ENCODE results near the gene LPCAT2. TPM values are rescaled to one million over a fixed set of nuclear protein-coding genes. Genes with fewer than 3 reads are reported as not detected.

The LPCAT2 gene
- total and polyA plus RNA-seq, 2 donors (not counting 1 experiment from before 2014, with no cell fraction given) = 0.15 to 0.59 TPM

- no peaks in the 10 kb centered on the region for H3K4me1 Mint-ChIP-seq
- Histone ChIP-seq H3K4me2 (replicated peaks; ENCODE audit: low read depth, low read length, poor library complexity, severe bottlenecking) (no peak overlapping the region), H4K20me1 (ENCODE audit: control insufficient read depth, insufficient read depth, low read length, poor library complexity, severe bottlenecking) (no peaks in the 10 kb centered on the region), H3K27ac (ENCODE audit: low read length in 2 of 2) (no peak overlapping the region), H3K9me3 (ENCODE audit: control extremely low read depth in 1 of 3, control insufficient read depth in 2 of 3, insufficient read depth in 1 of 3, low read length in 2 of 3) (peaks cover 0 to 10% (median 0%) of the 10 kb centered on the region in 3 donors), H3K79me2 (ENCODE audit: control insufficient read depth, insufficient read depth, low read length) (no peaks in the 10 kb centered on the region), H3K4me3 (ENCODE audit: control extremely low read depth in 1 of 5, extremely low read depth in 1 of 5, insufficient read depth in 1 of 5, low read depth in 2 of 5, low read length in 4 of 5) (no peak overlapping the region), H3K27me3 (replicated peaks in 1 of 4; ENCODE audit: control extremely low read depth in 1 of 4, control insufficient read depth in 3 of 4, insufficient read depth in 4 of 4, low read length in 3 of 4) (no peaks in the 10 kb centered on the region), H2AFZ (ENCODE audit: insufficient read depth, low read depth, low read length, poor library complexity, severe bottlenecking) (no peak overlapping the region), H3K36me3 (replicated peaks in 1 of 2; ENCODE audit: control extremely low read depth in 1 of 2, control insufficient read depth in 1 of 2, extremely low read depth in 1 of 2, insufficient read depth in 2 of 2, low read length in 1 of 2) (no peaks in the 10 kb centered on the region), H3K4me1 (ENCODE audit: control insufficient read depth in 2 of 2, insufficient read depth in 2 of 2, low read length in 2 of 2) (no peaks in the 10 kb centered on the region), H3K9ac (ENCODE audit: low read length) (no peak overlapping the region)
- H3K9me3 Mint-ChIP-seq (ENCODE audit: insufficient read depth) = no peaks in the 10 kb centered on the region
- no peak for ATAC-seq (ENCODE audit: low read depth)
- CTCF ChIA-PET = no interaction called here
- WGBS (ENCODE audit: insufficient coverage) = 88% methylated on average over 1 of the region's 2 CpGs
- H3K27ac Mint-ChIP-seq = no peak overlapping the region
- no peak for DNase-seq
- POLR2A ChIA-PET = no interaction called here
- intact Hi-C loops (cut with micrococcal nuclease) = no loop called here
- H3K4me3 Mint-ChIP-seq = no peak overlapping the region
- peaks cover 2% of the 10 kb centered on the region for H3K27me3 Mint-ChIP-seq
- TF ChIP-seq EZH2 (IDR thresholded peaks at IDR 0.05; ENCODE audit: borderline replicate concordance, insufficient read depth, low read depth, low read length, poor library complexity, severe bottlenecking) (no peak), CTCF (IDR thresholded peaks at IDR 0.05) (no peak)
Observed at GRCh38 chr16:55490301-55490700, 18.6 kb upstream of the LPCAT2 start.

DNA sequence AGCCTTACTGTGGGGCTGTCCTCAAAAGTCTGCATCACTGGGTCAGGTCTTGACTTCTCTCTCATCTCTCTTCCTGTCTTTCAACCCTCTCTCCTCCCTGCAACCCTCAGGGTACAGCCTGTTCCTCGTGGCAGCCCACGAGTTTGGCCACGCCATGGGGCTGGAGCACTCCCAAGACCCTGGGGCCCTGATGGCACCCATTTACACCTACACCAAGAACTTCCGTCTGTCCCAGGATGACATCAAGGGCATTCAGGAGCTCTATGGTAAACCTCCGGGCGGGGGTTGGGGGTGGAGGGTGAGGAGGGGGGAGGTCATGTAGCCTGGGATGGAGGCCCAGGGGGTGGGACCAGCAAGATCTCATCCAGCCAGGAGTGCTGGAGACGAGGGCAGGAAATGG is 17.2 kb upstream of the LPCAT2 start:
- Histone ChIP-seq H4K20me1 (ENCODE audit: control insufficient read depth, insufficient read depth, low read length, poor library complexity, severe bottlenecking) (no peaks in the 10 kb centered on the region), H3K9ac (ENCODE audit: low read length) (no peak overlapping the region), H3K4me3 (ENCODE audit: control extremely low read depth in 1 of 5, extremely low read depth in 1 of 5, insufficient read depth in 1 of 5, low read depth in 2 of 5, low read length in 4 of 5) (no peak overlapping the region), H3K27ac (ENCODE audit: low read length in 2 of 2) (no peak overlapping the region), H3K9me3 (ENCODE audit: control extremely low read depth in 1 of 3, control insufficient read depth in 2 of 3, insufficient read depth in 1 of 3, low read length in 2 of 3) (peaks cover 0 to 10% (median 0%) of the 10 kb centered on the region in 3 donors), H3K27me3 (replicated peaks in 1 of 4; ENCODE audit: control extremely low read depth in 1 of 4, control insufficient read depth in 3 of 4, insufficient read depth in 4 of 4, low read length in 3 of 4) (no peaks in the 10 kb centered on the region), H3K4me2 (replicated peaks; ENCODE audit: low read depth, low read length, poor library complexity, severe bottlenecking) (no peak overlapping the region), H3K79me2 (ENCODE audit: control insufficient read depth, insufficient read depth, low read length) (no peaks in the 10 kb centered on the region), H2AFZ (ENCODE audit: insufficient read depth, low read depth, low read length, poor library complexity, severe bottlenecking) (no peak overlapping the region), H3K4me1 (ENCODE audit: control insufficient read depth in 2 of 2, insufficient read depth in 2 of 2, low read length in 2 of 2) (no peaks in the 10 kb centered on the region), H3K36me3 (replicated peaks in 1 of 2; ENCODE audit: control extremely low read depth in 1 of 2, control insufficient read depth in 1 of 2, extremely low read depth in 1 of 2, insufficient read depth in 2 of 2, low read length in 1 of 2) (no peaks in the 10 kb centered on the region)
- DNase-seq (no peak), ATAC-seq (ENCODE audit: low read depth) (no peak)
- CTCF ChIA-PET = no interaction called here
- POLR2A ChIA-PET = no interaction called here
- Mint-ChIP-seq H3K4me3 (no peak overlapping the region), H3K27ac (no peak overlapping the region), H3K9me3 (ENCODE audit: insufficient read depth) (no peaks in the 10 kb centered on the region), H3K4me1 (no peaks in the 10 kb centered on the region), H3K27me3 (peaks cover 5% of the 10 kb centered on the region)
- intact Hi-C loops (cut with micrococcal nuclease) = no loop called here
- WGBS (ENCODE audit: insufficient coverage) = 76% methylated on average over 5 of the region's 7 CpGs
- TF ChIP-seq EZH2 (IDR thresholded peaks at IDR 0.05; ENCODE audit: borderline replicate concordance, insufficient read depth, low read depth, low read length, poor library complexity, severe bottlenecking) (no peak), CTCF (IDR thresholded peaks at IDR 0.05) (no peak)

Measured in B cell (primary cell).